NCI-H2107 (cell line): ENCODE data around the gene LRRC8B.
"Not testable (repeated sequence)": the region's sequence is repeated elsewhere in the genome, so short reads cannot be mapped to it uniquely, and the experiment has no call there.

Experiments
- DNase-seq: peaks from one replicate; lab custom pipeline; 2025; lab: John Stamatoyannopoulos, UW

LRRC8B gene

DNA sequence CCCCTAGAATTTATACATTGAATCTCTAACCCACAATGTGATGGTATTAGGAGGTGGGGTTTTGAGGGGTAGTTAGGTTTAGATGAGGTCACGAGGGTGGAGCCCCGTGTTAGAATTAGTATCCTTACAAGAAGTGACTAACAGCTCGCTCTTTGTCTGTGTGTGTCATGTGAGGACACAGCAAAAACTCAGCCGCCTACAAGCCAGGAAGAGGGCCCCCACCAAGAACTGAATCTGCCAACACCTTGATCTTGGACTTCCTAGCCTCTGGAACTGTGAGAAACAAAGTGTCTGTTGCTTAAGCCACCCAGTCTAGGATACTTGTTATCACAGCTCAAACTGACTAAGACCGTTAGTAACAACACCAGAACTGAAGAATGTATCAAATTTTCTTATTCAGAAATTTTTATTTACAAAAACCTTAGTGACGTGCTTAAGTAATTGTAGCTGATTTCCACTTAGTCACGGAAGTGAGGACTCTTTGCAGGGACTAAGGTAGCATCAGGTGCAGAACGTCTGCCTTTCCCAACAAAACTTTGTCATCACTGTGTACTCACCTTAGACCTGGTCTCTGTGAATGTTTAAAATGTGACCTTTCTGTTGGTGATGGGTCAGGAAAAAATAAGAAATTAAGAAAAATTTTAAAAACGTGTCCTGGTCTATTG lies 83.8 kb downstream of the LRRC8B start:
- DNase-seq = no peak

DNA sequence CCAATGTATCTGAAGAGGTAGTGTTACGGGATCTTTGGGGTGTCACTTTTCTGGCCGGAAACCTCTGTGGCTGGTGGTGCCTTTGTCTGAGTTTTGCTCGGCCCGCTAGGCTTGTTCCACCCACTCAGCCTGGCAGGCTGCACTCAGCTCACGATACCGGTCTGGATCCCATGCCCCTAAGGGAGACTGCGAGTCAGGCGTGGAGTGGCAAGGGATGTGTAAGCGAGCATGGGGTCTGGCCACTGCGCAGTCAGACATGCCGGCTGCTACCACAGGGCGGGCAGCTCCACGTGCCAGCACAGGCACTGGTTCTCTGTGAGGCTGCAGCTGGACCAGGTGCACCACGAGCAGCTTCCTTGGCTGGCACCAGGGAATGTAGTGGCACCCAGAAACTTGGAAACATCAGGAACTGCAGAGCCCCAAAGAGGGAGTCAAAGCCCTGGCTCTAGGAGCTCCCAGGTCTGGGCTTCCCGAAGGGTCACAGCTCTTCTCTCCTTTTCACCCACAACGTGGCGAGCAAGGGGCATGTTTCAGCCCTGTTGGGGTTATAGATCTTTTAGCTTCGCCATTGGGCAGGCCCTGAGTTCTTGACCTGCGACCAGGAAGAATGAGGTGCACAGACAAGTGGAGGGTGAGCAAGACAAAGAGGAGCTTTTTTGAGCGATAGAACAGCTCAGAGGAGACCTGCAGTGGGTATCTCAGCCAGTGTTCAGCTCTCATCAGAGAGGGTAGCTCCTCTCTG lies 84.5 kb downstream of the LRRC8B start:
- no peak for DNase-seq

DNA sequence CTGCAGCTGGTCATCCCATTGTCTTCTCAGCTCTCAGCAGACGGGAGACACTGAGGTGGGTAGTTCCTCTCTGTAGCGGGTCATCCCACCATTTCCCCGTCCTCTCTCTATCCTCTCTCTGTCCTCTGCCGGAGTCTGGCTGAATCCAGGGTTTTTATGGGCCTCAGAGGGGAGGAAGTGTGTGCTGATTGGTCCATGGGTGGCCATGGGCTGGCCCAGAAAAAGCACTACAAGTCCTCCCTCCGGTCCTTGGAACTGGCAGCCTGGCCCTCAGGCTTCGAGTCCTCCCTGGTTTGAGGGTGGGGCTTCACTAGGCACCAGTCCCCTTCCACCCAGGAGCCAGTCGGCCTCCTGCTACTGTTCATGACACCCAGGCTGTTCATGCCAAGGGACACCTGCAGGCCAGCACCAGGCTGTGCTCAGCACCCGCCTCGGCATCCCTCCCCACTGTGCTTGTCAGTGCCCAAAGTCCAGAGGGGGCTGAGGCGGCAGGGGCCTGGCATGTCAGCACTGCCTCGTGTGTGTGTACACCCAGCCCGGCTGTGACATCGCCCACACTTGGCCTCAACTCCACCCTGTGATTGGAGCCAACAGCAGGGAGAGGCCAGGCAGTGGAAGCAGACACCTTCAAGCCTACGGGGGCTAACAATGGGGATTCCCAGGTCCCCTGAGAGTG lies 85.3 kb downstream of the LRRC8B start:
- no peak for DNase-seq

DNA sequence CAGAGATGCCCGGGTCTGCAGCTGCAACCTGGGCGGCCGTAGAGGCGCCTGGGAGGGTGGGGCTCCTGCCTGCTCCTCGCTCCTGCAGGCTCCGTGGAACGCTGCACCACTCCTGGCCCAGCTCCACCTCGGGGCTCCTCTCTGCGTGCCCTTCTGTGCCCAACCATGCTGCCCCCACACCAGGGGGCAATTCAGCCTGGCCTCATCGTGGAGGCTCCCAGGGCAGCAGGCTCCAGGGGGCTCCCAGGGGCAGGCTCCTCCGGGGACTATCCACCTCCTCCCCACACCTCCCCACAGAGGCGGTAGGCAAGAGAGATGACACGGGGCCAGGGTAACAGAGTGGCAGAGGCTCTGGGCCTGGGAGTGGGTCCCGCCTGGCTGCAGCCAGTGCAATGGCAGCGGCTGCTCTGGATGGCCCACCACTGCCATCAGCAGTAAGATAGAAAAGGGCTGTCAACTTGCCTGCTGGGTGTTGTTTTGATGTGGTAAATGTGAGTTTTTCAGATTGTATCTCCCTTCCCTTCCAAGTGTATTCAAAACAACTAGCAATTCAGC lies 85.9 kb downstream of the LRRC8B start:
- DNase-seq = no peak

DNA sequence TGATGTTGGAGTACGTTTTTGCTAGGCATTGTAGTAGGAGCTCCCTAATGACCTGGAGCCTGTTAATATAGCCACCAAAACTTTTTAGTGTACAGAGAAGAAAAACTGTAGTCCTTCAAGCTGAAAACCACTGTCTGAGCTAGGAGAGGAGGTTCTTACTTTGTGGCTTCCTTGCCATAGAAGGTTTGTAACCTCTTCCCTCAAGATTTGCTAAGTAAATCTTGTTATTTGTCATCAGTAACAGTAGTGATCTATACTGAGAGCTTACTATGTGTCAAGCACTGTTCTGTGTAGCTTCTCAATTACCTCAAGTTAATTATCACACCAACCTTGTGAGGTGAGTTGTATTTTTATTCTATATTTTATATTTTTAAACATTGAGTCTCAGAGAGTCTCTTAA lies 87.1 kb downstream of the LRRC8B start:
- no peak for DNase-seq

DNA sequence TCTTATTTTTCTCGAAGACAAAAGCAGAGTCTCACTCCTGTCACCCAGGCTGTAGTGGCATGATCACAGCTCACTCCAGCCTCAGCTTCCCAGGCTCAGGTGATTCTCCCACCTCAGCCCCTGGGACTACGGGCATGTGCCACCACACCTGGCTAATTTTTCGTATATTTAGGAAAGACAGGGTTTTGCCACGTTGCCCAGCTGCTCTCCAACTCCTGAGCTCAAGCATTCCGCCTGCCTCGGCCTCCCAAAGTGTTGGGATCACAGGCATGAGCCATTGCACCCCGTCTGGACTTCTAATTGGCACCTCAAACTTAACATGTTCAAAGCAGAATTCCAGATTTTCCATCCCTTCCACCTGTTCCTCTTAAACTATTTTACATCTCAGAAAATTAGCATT lies 89.3 kb downstream of the LRRC8B start:
- no peak for DNase-seq

DNA sequence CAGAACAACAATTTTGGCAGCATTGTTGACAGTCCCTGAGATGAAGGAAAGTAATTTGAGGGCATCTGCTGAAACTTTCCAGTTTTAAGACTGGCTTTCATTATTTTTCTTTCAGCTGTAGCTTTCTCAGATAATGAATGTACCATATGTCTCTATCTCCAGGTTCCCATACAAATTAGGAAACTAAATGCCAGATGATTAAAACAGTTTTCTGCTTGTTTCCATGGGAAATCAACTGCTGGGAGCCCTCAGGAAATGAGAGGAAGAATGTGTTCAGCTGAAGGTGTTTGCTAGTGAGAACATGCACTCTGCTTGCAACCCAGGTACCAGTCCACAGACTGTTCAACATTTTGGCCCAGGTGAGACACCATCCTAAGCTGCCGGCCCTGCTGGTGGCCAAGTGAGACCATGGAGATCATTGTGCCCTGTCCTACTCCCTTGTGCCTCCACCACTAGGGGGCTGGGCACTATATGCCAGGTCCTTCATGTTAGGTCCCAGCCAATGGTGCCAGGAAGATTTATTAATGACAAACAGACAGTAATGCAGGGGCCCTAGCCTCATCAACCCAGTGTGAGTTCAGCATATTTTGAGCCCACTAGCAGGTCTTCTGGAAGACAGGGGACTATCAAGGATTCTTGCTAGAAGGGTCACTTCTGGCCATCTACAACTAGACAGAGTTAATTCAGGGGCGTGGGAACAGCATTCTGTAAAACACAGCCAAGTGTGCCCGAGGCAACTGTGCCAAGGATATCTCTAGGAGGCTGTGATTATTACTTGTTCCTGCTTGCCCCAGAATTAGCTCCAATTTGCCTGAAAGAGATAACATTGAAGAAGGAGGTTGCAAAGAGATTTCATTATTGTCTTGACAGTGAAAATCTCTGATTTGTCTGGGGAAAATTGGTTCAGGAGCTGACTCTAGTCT lies 91.3 kb downstream of the LRRC8B start:
- DNase-seq = no peak

DNA sequence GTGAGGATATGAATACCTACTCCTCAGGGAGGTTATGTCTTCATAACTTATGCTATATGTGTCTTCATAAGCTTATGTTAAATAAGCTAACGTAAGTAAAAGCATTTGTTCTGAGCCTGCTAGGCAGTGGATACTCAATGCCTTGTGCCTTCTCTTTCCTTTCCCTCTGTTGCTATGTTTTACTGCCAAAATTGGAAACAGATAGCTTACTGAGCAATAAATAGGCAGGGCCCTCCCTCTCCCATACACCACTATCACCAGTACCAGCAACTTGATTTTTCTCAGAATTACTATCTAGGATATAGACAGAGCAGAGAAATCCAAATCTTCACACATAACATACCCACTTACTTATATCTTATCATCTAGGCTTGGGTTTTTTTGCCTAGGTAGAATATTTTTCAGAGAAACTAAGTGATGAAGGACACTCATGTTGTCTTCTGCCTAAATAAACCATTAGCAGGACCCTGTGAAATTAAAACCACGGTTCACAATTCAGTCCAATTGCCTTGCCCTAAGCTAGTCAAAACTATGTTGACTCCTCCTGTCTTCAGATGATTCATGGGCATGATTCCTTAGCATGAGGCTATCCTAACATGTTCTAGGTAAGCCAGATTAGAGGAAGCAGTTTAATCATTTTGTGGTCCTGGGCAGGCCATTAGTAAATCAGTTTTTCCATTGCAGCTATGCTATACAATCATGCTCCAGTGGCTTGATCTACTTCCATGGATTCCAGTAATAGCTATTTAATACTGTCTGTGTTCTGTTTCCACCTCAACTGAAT lies 92.4 kb downstream of the LRRC8B start:
- no peak for DNase-seq

DNA sequence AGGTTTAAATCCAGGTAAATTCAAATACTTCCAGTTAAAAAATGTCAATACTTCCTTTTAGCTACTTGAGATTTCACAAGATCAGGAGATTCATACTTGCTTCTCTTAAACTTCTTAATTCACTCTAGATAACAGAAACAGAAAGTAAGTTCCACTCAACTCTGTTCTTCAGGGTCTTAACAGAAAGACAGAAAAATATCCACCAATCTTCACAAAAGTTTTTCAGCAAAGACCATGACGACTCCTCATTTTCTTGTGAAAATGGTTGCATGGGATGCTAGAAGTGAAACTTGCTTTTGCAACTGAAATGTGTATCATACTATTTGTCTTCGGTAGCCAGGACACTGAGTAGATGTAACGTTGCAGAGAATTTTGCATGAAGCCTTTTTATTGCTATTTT lies 96.0 kb downstream of the LRRC8B start:
- DNase-seq = no peak

DNA sequence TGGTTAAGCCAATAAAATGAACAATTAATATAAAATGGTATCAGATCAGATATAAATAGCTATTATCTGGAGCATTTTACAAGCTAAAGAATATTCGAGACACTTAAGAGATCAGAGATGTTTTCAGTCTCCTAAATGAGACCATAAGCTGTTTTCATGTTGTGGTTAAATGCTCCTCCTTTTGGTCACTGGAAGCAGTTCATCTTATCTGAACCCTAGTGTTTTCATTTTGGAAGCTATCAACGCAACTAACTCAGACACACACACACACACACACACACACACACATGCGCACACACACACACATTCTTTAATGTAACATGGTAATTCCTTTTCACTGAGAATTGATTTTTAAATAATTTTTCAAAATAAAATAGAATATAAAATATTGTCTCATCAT lies 98.3 kb downstream of the LRRC8B start:
- DNase-seq = no peak

DNA sequence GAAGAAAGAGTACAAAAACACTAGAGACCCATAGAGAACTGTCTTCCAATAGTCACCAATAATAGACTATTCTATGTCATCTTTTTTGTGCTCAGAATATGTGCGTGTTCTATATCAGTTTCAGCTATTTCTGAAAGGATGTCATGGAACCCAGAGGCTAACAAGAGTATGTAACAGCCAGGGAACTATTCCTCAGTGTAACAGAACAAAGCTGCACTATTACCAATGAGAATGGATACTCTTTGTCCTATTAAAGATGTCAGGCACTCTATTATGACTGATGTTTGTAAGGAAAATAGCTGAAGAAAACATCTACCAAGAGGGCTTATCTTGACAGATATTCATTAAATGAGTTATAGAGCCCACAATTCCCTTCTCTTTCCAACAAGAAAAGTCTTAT lies 99.7 kb downstream of the LRRC8B start:
- DNase-seq = no peak

DNA sequence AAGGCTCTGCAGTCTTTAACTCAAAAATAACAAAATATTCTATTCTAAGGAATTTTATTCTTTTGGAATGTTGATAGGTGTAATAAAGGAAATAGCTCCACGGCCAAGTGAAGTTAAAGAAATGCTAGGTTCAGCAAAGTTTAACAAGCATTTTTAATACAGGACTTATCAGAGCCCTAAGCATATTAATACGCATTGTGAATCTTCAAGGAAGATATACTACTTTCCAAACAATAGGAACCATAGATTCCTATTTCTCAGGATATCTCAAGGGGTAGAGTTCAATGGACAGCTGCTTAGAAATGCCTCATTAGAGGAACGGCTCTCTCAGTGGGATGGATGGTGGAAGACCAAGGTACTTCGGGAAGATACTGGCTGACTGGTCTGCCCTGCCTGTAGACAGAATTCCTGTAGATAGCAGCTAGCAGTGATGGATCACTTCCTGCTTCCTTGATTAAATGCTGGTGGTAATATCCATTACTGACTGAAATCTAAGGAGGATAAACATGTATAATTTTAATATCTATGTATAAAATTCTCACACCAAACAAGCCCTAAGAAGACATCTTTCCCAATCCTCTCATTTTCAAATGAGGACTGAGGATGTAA lies 100.2 kb downstream of the LRRC8B start:
- no peak for DNase-seq

DNA sequence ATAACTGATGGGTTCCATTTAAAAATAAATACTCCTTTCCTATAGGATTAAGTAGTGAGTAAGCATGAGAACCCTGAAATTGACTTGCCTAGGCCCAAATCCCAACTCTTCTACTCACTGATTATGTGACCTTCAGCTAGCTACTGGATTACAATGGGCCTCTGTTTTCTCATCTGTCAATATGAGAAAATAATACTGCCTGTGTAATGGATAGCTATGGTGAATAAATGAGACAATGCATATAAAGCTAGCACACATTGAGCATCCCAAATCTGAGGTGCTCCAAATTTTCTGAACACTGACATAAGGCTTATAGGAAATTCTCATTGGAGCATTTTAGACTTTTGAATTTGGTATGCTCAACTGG lies 103.0 kb downstream of the LRRC8B start:
- DNase-seq = no peak

DNA sequence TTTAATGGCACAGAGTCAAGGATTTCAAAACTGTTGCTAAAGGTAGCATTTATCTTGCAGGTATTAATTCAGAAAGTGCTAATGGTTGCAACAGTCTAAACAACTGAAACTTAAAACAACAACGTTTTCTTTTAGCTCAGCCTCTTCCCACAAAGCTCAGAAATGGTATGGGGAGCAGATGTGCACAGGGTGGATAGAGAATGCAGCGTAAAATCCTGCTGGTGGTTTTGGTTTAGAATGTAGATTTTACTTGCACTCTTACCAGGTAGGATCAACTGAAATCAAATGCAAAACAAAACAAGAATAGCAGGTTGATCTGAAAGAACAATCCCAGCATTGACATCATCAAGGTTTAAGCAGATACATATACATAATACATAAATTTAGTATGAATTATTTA lies 104.5 kb downstream of the LRRC8B start:
- DNase-seq = no peak

DNA sequence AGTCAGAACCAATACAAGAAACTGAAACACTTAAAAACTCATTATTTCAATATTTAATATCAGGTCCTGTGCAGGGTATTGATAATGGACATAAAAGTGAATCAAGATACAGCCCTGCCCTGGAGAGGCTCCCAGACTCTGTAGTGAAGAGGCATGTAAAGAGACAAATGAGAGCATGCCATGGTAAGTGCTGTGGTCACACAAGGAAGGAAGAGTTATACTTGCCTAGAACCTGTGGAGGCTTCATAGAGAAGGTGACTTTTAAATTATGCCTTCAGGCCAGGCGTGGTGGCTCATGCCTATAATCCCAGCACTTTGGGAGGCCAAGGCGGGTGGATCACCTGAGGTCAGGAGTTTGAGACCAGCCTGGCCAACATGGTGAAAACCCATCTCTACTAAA lies 105.0 kb downstream of the LRRC8B start:
- not testable (repeated sequence) for DNase-seq

DNA sequence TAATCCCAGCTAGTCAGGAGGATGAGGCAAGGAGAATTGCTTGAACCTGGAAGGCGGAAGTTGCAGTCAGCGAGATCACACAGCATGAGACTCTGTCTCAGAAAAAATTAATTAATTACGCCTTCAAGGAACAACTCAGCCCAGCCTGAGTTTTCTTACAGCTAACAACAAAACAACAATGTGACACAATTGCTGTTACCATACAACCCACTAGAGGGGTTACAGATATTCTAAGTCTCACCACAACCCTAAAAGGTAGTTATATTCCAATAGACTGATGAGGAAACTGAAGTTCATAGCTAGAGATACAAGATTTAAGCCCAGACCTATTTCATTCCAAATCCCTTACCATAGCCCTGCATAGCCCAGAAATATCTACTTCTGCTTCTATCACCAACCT lies 105.4 kb downstream of the LRRC8B start:
- no peak for DNase-seq

DNA sequence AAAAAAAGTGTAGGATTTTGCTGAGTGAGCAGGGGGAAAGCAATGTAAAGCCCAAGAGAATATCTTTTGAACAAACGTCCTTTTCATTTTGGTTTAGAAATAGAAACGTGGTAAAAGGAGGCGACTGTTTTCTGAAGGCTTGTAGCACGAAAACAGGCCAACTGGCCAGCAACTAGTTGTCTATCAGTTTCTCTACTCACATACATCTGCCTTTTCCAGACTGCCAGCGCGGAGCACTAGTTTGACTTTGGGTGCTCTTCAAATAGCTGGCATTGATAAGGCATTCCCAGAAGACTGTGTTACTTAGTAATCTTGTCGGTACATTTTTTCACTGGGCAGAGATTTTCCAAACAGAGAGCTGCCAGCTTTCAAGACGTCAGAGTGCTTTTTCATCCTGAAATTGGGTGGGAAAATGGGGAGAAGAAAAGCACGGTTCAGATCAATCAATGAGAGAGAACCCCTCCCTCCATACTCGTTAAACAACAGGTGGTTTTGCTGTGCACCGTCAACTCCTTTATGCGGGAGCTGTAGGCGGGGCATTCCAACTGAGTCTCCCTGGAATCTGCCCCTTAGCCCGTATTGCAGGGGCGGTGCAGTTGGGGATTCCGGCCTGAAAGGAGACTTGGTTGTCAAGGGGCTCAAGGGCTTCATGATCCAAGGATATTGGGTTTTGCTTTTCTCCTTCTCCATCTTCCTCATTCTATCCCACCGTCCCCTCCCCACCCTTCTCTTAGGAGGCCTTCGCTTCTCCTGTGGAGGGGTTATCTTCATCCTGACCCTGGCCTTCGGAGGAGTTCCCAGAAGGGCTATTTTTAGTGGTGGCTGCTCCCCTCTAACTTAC lies 107.4 kb downstream of the LRRC8B start:
- no peak for DNase-seq

DNA sequence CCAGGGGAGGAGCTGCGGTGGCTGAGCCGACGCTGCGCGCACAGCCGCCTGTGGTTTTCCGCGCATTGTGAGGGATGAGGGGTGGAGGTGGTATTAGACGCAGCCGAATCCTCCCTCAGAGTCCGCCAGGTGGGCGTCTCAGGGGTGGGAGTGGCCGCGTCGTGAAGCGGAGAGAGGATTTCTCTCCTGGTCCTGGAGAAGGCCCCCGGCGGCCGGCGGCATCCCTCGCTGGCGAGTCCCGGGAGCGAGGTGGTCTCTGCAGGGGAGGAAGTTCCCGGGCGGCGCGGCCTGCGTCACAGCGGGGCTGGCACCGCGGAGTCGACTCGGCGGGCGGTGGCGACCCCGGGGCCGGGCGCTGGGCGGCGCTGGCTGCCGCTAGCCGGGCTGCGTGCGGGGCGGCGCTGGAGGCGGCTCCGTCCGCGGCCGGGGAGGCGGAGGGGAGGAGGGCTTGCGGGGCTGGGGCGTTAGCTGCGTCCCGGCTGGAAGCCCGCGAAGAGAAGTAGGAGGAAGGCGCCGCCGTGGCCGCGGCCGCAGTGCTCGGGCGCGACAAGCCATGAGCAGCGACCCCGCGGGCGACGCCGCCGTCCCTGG lies 108.1 kb downstream of the LRRC8B start, which contains the start of gene LRRC8C:
LRRC8C (plus strand) TSS at position 464 of the 591 bp plus-strand sequence. CDS start 53,354 bp downstream, outside the sequence.
- DNase-seq = peak; percentile 82

DNA sequence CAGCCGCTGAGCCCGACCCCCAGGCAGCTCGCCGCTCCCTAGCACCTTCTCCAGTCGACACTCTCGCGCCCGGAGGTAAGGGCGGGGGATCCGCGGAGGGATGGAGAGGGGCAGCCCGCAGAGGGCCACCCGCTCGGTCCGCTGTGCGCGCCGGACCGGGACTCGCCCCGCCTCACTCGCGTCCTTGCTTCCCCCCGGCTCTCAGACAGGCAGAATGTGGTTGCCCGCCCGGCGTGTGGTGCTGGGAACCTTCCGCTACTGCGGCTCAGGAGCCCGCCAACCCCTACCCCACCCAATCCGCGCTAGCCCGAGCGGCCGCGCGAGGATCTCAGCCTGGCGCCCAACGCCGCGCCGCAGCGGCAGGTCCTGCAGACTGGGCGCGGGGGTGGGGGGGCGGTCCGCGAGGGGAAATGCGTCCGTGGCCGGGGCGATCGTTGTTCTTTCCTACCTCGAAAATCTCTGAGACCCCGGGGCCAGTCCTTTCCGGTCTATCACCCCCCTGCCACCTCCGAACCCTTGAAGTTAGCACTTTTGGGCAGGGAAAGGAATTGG lies 108.7 kb downstream of the LRRC8B start:
- peak; percentile 21 for DNase-seq
